SHP77 (cell line): Measurements from ENCODE around the gene KRT80.

Source experiments
- DNase-seq, 2 experiments: peaks; one replicate each; lab custom pipeline; 2025; lab: John Stamatoyannopoulos, UW

The KRT80 gene

GRCh38 chr12:52228931-52229330 is 37.1 kb upstream of the KRT80 start:
- no peak for DNase-seq

- no peak for DNase-seq
These were observed 36.6 kb upstream of the KRT80 start for GRCh38 chr12:52228366-52228765.

GRCh38 chr12:52227606-52228166 is 35.9 kb upstream of the KRT80 start:
- DNase-seq: no peak

- no peak for DNase-seq
These were observed 34.6 kb upstream of the KRT80 start for GRCh38 chr12:52226446-52226845.

GRCh38 chr12:52225752-52226151 is 33.9 kb upstream of the KRT80 start:
- DNase-seq: no peak

- DNase-seq: no peak
These were observed 32.3 kb upstream of the KRT80 start for GRCh38 chr12:52224151-52224550.

GRCh38 chr12:52223406-52224039 is 31.7 kb upstream of the KRT80 start:
- no peak for DNase-seq

GRCh38 chr12:52222692-52223091 is 30.9 kb upstream of the KRT80 start:
- DNase-seq: no peak

GRCh38 chr12:52221912-52222457 is 30.2 kb upstream of the KRT80 start:
- DNase-seq: peak; percentile 53 to 73

GRCh38 chr12:52221070-52221781 is 29.4 kb upstream of the KRT80 start:
- DNase-seq: no peak

- DNase-seq: no peak
These were observed 28.7 kb upstream of the KRT80 start for GRCh38 chr12:52220477-52220876.

GRCh38 chr12:52218001-52218400 is 26.2 kb upstream of the KRT80 start:
- no peak for DNase-seq

- DNase-seq: no peak
These were observed 25.4 kb upstream of the KRT80 start for GRCh38 chr12:52217223-52217622.

GRCh38 chr12:52216807-52217206 is 25.0 kb upstream of the KRT80 start:
- no peak for DNase-seq

GRCh38 chr12:52216100-52216499 is 24.3 kb upstream of the KRT80 start:
- no peak for DNase-seq

- DNase-seq: peak in 1 of 2 experiments; percentile 66
These were observed 23.8 kb upstream of the KRT80 start for GRCh38 chr12:52215587-52216031.

- no peak for DNase-seq
These were observed 22.6 kb upstream of the KRT80 start for GRCh38 chr12:52214421-52214802.

- DNase-seq: peak; percentile 76 to 83
These were observed 22.0 kb upstream of the KRT80 start for GRCh38 chr12:52213564-52214420.

- DNase-seq: no peak
These were observed 21.1 kb upstream of the KRT80 start for GRCh38 chr12:52212701-52213563.

GRCh38 chr12:52211716-52212585 is 20.1 kb upstream of the KRT80 start:
- no peak for DNase-seq
